HUES48 (cell line): ENCODE measurements around the gene TIPIN.
"Not testable (repeated sequence)": the region's sequence is repeated elsewhere in the genome, so short reads cannot be mapped to it uniquely, and the experiment has no call there.

Experiments used
- H3K27ac ChIP-seq: one replicate; pipeline ENCODE4 v1.7.0; 2013; ENCODE audit warnings: low read depth, low read length, inconsistent platforms
- H3K27me3 ChIP-seq: 2 replicates; pipeline ENCODE4 v1.6.1; 2013; ENCODE audit warnings: mild to moderate bottlenecking, low read length; ENCODE audit not compliant: control insufficient read depth, insufficient read depth
- H3K36me3 ChIP-seq: 2 replicates; pipeline ENCODE4 v1.6.1; 2013; ENCODE audit warnings: low read length; ENCODE audit not compliant: control insufficient read depth, insufficient read depth
- H3K4me1 ChIP-seq: 2 replicates; pipeline ENCODE4 v1.6.1; 2013; ENCODE audit warnings: mild to moderate bottlenecking, low read length; ENCODE audit not compliant: control insufficient read depth, insufficient read depth
- H3K4me3 ChIP-seq: 2 replicates; pipeline ENCODE4 v1.5.1; 2013; ENCODE audit warnings: mild to moderate bottlenecking, low read depth, low read length
- H3K9ac ChIP-seq: 2 replicates; pipeline ENCODE4 v1.6.1; 2013; ENCODE audit warnings: mild to moderate bottlenecking, low read depth, low read length, moderate library complexity
- H3K9me3 ChIP-seq: 2 replicates; pipeline ENCODE4 v1.6.1; 2013; ENCODE audit warnings: low read length; ENCODE audit not compliant: control insufficient read depth, insufficient read depth

The TIPIN gene

DNA sequence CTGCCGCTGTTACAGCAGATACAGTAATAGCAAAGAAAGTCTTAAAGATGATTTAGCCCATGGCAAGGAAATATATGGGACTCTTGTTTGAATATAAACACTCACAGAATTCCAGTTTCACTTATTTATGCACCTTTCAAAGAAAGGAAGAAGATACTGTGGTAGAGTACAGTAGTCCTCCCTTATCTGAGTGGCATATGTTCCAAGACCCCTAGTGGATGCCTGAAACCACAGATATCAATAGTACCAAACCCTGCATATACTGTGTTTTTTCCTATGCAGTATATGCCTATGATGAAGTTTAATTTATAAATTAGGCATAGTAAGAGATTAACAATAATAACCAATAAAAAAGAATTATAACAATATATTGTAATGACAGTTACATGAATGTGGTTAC lies 38.4 kb upstream of the TIPIN start:
- Histone ChIP-seq H3K9me3 (no peaks in the 10 kb centered on the region), H3K4me1 (no peaks in the 10 kb centered on the region), H3K27me3 (no peaks in the 10 kb centered on the region), H3K27ac (no peak overlapping the region), H3K9ac (no peak overlapping the region), H3K36me3 (peaks cover 9% of the 10 kb centered on the region), H3K4me3 (no peak overlapping the region)

DNA sequence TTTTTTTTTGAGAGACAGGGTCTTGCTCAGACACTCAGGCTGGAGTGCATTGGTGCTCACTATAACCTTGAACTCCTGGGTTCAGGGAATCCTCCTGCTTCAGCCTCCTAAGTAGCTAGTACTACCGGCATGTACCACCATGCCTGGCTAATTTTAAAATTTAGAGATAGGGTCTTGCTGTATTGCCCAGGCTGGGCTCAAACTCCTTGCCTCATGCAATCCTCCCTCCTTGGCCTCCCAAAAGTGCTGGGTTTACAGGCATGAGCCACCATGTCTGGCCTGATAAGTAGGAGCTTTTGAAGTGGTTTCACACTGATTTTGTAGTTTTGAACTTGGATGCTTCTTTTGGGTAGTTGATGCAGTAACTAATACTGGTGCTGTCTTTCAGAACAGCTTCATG lies 38.0 kb upstream of the TIPIN start:
- Histone ChIP-seq H3K27me3 (no peaks in the 10 kb centered on the region), H3K36me3 (peaks cover 11% of the 10 kb centered on the region), H3K27ac (no peak overlapping the region), H3K4me1 (no peaks in the 10 kb centered on the region), H3K9ac (no peak overlapping the region), H3K9me3 (no peaks in the 10 kb centered on the region), H3K4me3 (no peak overlapping the region)

DNA sequence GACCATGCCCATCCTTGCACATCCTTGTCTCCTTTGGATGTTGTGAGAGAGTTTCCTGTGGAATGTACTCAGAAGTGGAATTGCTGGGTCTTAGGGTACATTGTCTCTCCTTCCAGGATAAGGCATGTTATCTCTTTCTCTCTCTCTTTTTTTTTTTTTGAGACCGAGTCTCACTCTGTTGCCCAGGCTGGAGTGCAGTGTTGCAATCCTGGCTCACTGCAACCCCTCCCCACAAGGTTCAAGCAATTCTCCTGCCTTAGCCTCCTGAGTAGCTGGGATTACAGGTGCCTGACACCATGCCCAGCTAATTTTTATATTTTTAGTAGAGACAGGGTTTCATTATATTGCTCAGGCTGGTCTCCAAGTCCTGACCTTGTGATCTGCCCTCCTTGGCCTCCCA lies 36.6 kb upstream of the TIPIN start:
- H3K9me3 ChIP-seq, H3K4me1 ChIP-seq, H3K4me3 ChIP-seq, H3K27me3 ChIP-seq, H3K27ac ChIP-seq, H3K9ac ChIP-seq, H3K36me3 ChIP-seq: not testable (repeated sequence)

DNA sequence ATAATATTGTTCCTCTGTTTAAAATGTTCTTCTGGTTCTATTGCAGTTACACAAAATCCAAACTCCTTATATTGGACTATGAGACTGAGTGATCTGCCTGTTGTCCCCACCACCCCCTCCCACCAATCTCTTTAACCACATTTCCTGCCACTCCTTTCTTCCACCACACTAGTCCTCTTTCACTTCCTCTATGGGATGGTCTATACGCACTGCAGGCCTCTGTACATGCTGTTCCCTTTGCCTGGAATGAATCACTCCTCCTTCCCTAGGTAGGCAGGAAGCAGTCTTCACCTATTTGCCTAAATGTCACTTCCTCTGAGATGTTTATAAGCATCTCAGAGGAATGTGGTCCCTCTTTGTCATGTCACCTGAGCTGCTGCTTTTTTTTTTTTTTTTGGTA lies 34.2 kb upstream of the TIPIN start:
- H3K36me3 ChIP-seq: peaks cover 8% of the 10 kb centered on the region
- H3K27me3 ChIP-seq: no peaks in the 10 kb centered on the region
- H3K4me3 ChIP-seq: no peak overlapping the region
- H3K4me1 ChIP-seq: peaks cover 11% of the 10 kb centered on the region; the same call in 1 of the 2 replicates
- no peak overlapping the region for H3K27ac ChIP-seq
- no peak overlapping the region for H3K9ac ChIP-seq
- no peaks in the 10 kb centered on the region for H3K9me3 ChIP-seq

DNA sequence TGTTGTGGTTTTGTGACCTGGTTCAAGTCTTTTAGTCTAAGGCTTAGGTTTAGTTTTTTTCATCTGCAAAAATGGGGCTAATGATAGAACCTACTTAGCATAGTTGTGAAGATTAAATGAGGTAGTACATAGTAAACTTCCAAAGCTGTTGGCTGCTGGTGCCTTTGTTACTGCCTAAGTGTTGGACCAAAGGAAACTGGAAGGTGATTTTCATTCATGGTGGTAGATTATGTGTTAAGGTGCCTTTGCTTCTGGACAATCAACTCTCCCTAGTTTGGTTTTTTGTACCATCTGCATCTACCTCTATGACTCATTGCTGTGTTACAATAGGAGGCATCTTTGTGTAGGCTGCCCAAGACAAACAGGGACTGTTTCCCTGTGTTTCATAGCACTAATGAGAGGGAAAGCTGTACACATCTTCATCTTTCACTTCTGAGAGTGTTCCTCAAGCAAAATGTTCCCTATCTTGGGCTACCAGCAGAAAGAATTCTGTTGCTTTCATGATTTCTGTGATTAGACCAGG lies 33.4 kb upstream of the TIPIN start:
- peaks cover 11% of the 10 kb centered on the region; the same call in 1 of the 2 replicates for H3K4me1 ChIP-seq
- peaks cover 8% of the 10 kb centered on the region for H3K36me3 ChIP-seq
- H3K9ac ChIP-seq: no peak overlapping the region
- no peak overlapping the region for H3K4me3 ChIP-seq
- no peaks in the 10 kb centered on the region for H3K27me3 ChIP-seq
- no peak overlapping the region for H3K27ac ChIP-seq
- H3K9me3 ChIP-seq: no peaks in the 10 kb centered on the region

DNA sequence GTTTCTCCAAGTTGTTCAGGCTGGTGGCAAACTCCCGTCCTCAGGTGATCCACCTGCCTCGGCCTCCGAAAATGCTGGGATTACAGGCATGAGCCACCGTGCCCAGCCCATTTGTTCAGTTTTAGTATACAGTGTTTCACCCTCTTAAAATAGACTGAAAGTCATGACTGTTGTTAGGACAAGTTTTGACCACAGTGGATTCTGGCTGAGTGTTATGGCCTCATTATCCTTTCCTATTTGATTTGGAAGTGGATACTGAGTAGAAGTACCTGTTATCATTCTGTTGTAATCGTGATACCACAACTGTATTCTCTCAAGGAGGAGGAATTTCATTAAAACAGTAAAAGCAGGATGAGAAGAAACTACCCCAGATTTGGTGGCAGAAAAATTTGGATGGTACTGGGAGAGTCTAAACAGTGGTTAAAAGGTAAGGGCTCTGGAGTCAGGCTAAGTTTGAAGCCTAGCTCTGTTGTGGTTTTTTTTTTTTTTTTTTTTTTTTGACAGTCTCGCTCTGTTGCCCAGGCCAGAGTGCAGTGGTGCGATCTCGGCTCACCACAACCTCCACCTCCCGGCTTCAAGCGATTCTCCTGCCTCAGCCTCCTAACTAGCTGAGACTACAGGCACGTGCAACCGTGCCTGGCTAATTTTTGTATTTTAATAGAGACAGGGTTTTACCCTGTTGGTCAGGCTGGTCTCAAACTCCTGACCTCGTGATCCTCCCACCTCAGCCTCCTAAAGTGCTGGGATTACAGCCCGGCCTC lies 32.8 kb upstream of the TIPIN start:
- Histone ChIP-seq H3K27me3 (no peaks in the 10 kb centered on the region), H3K4me3 (no peak overlapping the region), H3K4me1 (peaks cover 11% of the 10 kb centered on the region; the same call in 1 of the 2 replicates), H3K9ac (no peak overlapping the region), H3K27ac (no peak overlapping the region), H3K36me3 (peaks cover 8% of the 10 kb centered on the region), H3K9me3 (no peaks in the 10 kb centered on the region)

DNA sequence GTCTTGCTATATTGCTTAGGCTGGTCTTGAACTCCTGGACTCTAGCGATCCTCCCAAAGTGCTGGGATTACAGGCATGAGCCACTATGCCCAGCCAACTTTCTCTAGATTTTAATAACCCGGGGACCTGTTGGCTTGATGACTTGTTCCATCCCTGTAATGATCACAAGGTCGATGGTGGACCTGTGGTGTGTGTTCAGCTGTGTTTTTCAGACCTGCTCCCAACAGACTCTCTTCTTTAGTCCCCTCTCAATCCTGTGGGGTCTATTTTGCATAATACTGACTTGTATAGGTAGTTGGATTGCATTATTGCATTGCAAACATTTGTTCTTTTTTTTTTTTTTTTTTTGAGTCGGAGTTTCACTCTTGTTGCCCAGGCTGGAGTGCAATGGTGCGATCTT lies 32.1 kb upstream of the TIPIN start:
- peaks cover 11% of the 10 kb centered on the region; the same call in 1 of the 2 replicates for H3K4me1 ChIP-seq
- H3K4me3 ChIP-seq: peak overlapping the region; percentile 94
- no peaks in the 10 kb centered on the region for H3K9me3 ChIP-seq
- no peaks in the 10 kb centered on the region for H3K27me3 ChIP-seq
- no peak overlapping the region for H3K27ac ChIP-seq
- peaks cover 8% of the 10 kb centered on the region for H3K36me3 ChIP-seq
- no peak overlapping the region for H3K9ac ChIP-seq

DNA sequence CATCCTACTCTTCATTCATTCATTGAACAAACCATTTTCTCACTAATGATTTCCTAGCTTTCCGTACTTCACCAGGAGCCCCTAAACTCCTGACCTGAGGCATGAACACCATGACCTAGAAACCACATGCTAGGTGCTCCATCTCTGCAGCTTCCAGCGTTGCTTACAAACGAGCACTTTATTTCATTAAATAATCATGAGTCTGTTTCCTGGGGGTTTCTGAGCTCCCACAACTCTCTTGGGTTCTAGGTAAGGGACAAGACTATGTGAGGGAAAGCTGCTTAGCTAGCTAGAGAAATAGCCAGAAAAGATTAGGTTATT lies 31.5 kb upstream of the TIPIN start:
- H3K4me1 ChIP-seq: peaks cover 11% of the 10 kb centered on the region; the same call in 1 of the 2 replicates
- peak overlapping the region; percentile 64 for H3K9ac ChIP-seq
- no peaks in the 10 kb centered on the region for H3K9me3 ChIP-seq
- H3K36me3 ChIP-seq: peaks cover 8% of the 10 kb centered on the region
- H3K27ac ChIP-seq: peak overlapping the region; percentile 83
- no peaks in the 10 kb centered on the region for H3K27me3 ChIP-seq
- H3K4me3 ChIP-seq: peak overlapping the region; percentile 94

DNA sequence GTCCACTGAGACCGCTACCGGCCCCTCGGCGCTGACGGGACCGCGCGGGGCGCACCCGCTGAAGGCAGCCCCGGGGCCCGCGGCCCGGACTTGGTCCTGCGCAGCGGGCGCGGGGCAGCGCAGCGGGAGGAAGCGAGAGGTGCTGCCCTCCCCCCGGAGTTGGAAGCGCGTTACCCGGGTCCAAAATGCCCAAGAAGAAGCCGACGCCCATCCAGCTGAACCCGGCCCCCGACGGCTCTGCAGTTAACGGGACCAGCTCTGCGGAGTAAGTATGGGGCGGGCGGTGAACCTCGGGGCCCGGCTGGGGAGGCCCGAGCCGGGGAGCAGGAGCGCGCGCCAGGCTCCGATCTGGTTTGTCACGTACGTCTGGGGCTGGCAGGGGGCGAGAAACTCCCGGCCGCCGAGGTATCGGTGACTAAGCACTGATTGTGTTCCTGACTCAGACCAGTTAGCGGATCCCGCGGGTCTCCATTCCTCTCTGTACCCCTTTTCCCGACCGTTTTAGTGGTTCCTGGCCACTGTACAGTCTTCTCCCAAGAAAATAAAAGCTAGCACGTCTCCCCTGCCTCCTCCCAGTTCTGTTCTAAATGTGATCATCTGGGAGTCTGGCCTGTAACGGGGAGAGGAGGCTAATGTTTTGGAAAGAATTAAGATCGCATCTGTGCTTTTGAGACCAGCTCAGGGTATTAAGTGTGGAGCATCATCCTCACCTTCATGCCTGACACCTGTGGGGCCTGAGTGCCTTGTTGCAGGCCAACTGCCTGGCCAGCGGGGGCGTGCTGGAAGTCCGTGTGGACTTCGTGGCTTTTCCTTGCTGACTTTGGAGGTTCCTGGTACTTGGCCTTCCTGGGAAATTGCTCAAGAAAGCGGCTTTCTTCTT lies 30.9 kb upstream of the TIPIN start:
- Histone ChIP-seq H3K9me3 (no peaks in the 10 kb centered on the region), H3K4me1 (peaks cover 11% of the 10 kb centered on the region; the same call in 1 of the 2 replicates), H3K9ac (peak overlapping the region; percentile 64), H3K27me3 (no peaks in the 10 kb centered on the region), H3K27ac (peak overlapping the region; percentile 83), H3K36me3 (peaks cover 8% of the 10 kb centered on the region), H3K4me3 (peak overlapping the region; percentile 94)

DNA sequence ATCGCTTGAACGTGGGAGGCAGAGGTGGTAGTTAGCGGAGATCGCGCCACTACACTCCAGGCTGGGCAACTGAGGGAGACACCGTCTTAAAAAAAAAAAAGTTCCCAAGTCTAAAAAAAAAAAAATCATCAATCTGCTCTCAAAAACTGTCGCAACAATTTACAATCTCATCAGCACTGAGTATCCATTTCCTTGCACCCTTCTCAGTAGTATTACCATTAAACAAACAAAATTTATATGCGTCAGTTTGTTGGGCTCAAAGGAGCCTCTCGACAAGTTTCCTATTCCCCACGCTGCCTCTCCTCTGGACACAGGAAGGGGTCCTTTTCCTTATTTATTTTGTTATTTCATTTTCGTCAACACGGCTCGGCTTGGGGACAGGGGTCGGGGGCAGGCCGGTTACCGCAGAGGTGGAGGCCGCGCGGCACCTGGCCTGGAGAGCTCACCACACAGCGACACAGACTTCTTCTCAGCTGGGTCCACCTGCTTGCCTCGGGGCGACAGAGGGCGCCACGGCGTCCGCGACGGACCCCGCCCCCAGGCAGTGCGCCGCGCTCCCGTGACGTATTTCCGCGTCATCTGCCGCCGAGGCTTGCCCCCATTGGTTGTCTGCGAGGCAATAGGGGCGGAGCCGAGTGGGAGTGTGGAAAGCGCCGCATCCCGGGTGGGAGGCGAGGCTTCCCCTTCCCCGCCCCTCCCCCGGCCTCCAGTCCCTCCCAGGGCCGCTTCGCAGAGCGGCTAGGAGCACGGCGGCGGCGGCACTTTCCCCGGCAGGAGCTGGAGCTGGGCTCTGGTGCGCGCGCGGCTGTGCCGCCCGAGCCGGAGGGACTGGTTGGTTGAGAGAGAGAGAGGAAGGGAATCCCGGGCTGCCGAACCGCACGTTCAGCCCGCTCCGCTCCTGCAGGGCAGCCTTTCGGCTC lies 30.0 kb upstream of the TIPIN start, which contains the start of gene MAP2K1:
Gene MAP2K1 (plus strand): TSS at position 709 of the 920 bp plus-strand sequence. CDS start 436 bp downstream, outside the sequence.
- Histone ChIP-seq H3K4me1 (peaks cover 11% of the 10 kb centered on the region; the same call in 1 of the 2 replicates), H3K4me3 (peak within 1 kb of the TSS; percentile 94), H3K9me3 (no peaks in the 10 kb centered on the region), H3K9ac (peak within 1 kb of the TSS; percentile 64), H3K36me3 (peaks cover 8% of the 10 kb centered on the region), H3K27me3 (no peaks in the 10 kb centered on the region), H3K27ac (peak within 1 kb of the TSS; percentile 83)
